Hepatic stellate cell (primary cell): ENCODE data around the gene RABEP1.
"Not testable (repeated sequence)": the region's sequence is repeated elsewhere in the genome, so short reads cannot be mapped to it uniquely, and the experiment has no call there.

Experiments used
- DNase-seq: peaks from one replicate; pipeline ENCODE4 v3.0.0; 2011; ENCODE audit warnings: low spot score

The RABEP1 gene

DNA sequence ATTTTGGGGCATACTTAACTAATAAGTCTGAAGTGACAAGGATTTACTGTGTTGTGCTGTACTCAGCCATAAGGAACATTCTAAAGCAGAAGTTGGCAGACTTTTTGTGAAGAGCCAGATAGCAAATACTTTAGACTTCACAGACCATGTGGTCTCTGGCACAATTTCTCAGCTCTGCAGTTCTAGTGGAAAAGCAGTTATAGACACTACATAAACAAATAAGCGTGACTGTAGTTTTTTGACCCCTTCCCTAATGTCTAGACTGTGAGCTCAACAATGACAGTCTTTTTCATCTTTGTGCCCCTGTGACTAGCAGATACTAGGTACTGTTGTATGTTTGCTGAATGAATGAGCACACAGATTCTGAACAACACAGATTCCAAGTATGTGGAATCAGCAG lies 142.8 kb downstream of the RABEP1 start:
- no peak for DNase-seq

- DNase-seq = no peak
Measured at GRCh38 chr17:5425826-5426225, 143.7 kb downstream of the RABEP1 start.

DNA sequence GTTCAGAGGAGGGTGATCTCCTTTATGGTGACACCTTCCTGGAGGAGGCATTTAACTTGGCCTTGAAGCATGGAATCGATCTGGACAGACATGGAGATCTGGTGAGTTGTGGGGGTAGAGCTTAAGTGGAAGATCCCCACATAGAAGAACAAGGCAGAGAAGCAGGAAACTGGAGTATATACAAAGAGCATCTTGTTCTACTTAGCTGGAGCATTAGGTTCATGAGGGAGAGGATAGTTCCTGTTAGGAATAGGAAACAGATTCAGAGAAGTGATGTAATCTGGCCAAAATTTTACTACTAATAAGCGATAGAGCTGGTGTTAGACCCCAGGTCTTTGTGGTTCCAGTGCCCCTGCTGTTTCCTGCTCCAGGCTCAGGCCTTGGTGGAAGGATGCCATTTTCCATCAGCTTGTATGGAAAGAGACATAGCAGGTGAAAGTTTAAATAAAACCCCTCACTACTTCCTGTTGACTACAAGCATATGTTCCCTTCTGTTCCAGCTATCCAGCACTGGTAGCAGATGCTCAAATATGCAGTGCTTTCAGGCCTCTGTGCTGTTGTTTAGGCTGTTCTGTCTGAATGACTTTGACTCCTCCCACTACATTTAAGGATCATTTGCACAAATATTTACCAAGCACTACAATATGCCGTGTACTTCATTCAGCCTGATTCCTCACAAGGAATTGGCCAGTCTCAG lies 147.3 kb downstream of the RABEP1 start:
- DNase-seq = no peak

DNA sequence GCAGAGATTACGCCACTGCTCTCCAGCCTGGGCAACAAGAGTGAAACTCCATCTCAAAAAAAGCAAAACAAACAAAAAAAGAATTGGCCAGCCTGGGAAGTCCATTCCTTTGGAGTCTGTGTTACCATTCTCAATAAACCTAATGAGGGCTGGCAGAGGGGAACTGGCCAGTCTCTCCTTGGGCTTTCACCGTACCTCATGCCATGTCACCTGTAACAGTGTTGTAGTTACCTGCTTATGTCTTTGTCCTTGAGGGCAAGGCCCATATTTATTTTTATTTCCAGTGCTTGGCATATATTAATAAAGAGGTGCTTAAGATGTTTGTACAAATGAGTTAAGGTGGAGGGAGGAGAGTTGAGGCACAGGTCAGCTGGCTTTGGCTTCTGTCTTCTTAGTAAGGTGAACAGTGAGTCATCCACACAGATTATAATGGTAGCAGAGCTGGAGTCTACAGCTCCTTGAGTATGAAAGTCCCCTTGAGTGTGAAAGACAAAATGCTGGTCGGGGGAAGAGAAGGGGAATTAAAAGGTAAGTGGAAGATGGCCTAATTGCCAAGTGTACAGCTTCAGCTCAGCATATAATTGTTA lies 148.4 kb downstream of the RABEP1 start:
- DNase-seq = no peak

- not testable (repeated sequence) for DNase-seq
Measured at GRCh38 chr17:5431234-5431633, 149.2 kb downstream of the RABEP1 start.

GRCh38 chr17:5431949-5432556 lies 150.0 kb downstream of the RABEP1 start:
- DNase-seq = no peak

DNA sequence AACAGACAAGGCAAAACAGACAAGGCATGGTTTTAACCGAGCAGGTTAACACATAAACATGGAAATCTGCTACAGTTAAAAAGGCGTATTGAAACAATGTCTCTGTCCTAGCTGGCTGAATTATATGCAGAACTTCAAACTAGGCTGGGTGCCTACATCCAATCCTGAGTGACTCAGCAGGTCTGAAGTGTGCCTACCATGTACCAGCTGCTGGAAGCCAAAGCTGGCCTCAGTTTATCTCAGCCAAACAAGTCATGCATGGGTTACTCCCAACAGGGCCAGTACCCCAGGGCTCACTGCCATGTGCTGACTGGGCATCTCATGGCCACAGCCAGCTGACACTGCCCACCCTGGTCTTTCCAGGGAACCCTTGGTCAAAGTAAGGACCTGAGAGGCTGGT lies 152.9 kb downstream of the RABEP1 start:
- DNase-seq = no peak
